B cell (primary cell): ENCODE results near the gene RGL1.

Experiments used
- CTCF ChIP-seq: fragments of 200-600 bp; IDR thresholded peaks from one replicate; pipeline ENCODE4 v1.8.0; 2022; ENCODE audit warnings: antibody characterized with exemption, mild to moderate bottlenecking
- EZH2 ChIP-seq: IDR thresholded peaks from 2 replicates; pipeline ENCODE4 v1.6.1; 2012; ENCODE audit warnings: borderline replicate concordance, low read depth, mild to moderate bottlenecking, moderate library complexity, low read length; ENCODE audit not compliant: insufficient read depth, poor library complexity, severe bottlenecking

- no peak for TF ChIP-seq CTCF
- TF ChIP-seq EZH2: no peak
Measured at GRCh38 chr1:183886853-183887252, 81.9 kb downstream of the RGL1 start.
